HepG2 (cell line): ENCODE measurements around the gene JAK2. TPM values are rescaled to one million over a fixed set of nuclear protein-coding genes. Genes with fewer than 3 reads are reported as not detected.

Experiments used
- ATAC-seq: fragments of 200-7000 bp; cut with Tn5 transposase; 3 replicates; pipeline ENCODE4 v1.9.1; 2020; ENCODE audit warnings: mild to moderate bottlenecking, moderate library complexity
- BruUV-seq: library from RNA; stranded (reverse); fragments of 400-500 nt; replicated peaks from 2 replicates; lab custom pipeline; 2021; lab: Mats Ljungman, UMichigan
- CTCF ChIA-PET: fragments of 300-600 bp; formaldehyde crosslinking; extraction: SDS; loops from one replicate; lab custom pipeline; 2021; ENCODE audit warnings: low total read pairs, inconsistent platforms, low intra/inter-chr PET ratio; lab: Yijun Ruan, JAX
- POLR2A ChIA-PET: fragments of 350-600 bp; sonication (Branson Sonifier 250); formaldehyde crosslinking; loops from one replicate; lab custom pipeline; 2020; ENCODE audit warnings: antibody characterized with exemption, inconsistent platforms; lab: Yijun Ruan, JAX
- DNase-seq: peaks from one replicate; pipeline ENCODE4 v3.0.0-alpha.2; 2015; ENCODE audit warnings: low spot score
- FAIRE-seq: peaks from 3 replicates; lab custom pipeline; 2011; peaks lifted over from hg19 to GRCh38; lab: Jason Lieb, UNC
- H2AFZ ChIP-seq: one replicate; pipeline ENCODE4 v1.6.1; 2011; ENCODE audit warnings: low read length, inconsistent platforms
- H3K27ac ChIP-seq: fragments of 300-600 bp; 3 replicates; pipeline ENCODE4 v1.8.0; 2011; ENCODE audit warnings: mixed run types, mild to moderate bottlenecking, mixed read lengths, low read length, inconsistent platforms; ENCODE audit not compliant: insufficient read depth; ENCODE audit errors: extremely low read length
- H3K27me3 ChIP-seq, 2 experiments: fragments of 200-600 bp in 1 of 2; 2 replicates in 1 of 2; 3 replicates in 1 of 2; pipeline versions ENCODE4 v1.6.0 to v1.8.0; 2011; ENCODE audit warnings: low read length in 2 of 2, mild to moderate bottlenecking in 2 of 2, moderate library complexity in 2 of 2, inconsistent platforms in 1 of 2; ENCODE audit not compliant: insufficient read depth in 2 of 2, control insufficient read depth in 1 of 2
- H3K36me3 ChIP-seq, 2 experiments: fragments of 200-600 bp in 1 of 2; replicated peaks in 1 of 2; 2 replicates in 1 of 2; 3 replicates in 1 of 2; pipeline versions ENCODE4 v1.5.1 to v1.8.0; 2011; ENCODE audit warnings: low read length in 2 of 2, inconsistent platforms in 1 of 2; ENCODE audit not compliant: insufficient read depth in 2 of 2, control insufficient read depth in 1 of 2
- H3K4me1 ChIP-seq: 2 replicates; pipeline ENCODE4 v1.5.1; 2012; ENCODE audit warnings: low read length, inconsistent platforms; ENCODE audit not compliant: insufficient read depth
- H3K4me2 ChIP-seq: 2 replicates; pipeline ENCODE4 v1.6.0; 2011; ENCODE audit warnings: low read depth, low read length, inconsistent platforms
- H3K4me3 ChIP-seq, 3 experiments: fragments of 200-600 bp in 1 of 3; sonication (generic), shearing (Covaris generic) in 1 of 3; replicated peaks in 1 of 3; 2 replicates each; pipeline ENCODE4 v1.5.1; 2011 to 2016; ENCODE audit warnings: low read length in 3 of 3, inconsistent platforms in 2 of 3, low read depth in 2 of 3, mild to moderate bottlenecking in 2 of 3, control low read depth in 1 of 3, mixed read lengths in 1 of 3; ENCODE audit not compliant: insufficient read depth in 1 of 3
- H3K79me2 ChIP-seq: one replicate; pipeline ENCODE4 v1.6.1; 2011; ENCODE audit warnings: low read length, inconsistent platforms; ENCODE audit not compliant: insufficient read depth
- H3K9ac ChIP-seq: 2 replicates; pipeline ENCODE4 v1.6.0; 2011; ENCODE audit warnings: mild to moderate bottlenecking, low read depth, low read length, inconsistent platforms; ENCODE audit not compliant: insufficient read depth
- H3K9me3 ChIP-seq: 2 replicates; pipeline ENCODE4 v1.5.1; 2012; ENCODE audit warnings: mild to moderate bottlenecking, low read length
- H4K20me1 ChIP-seq: 2 replicates; pipeline ENCODE4 v1.6.0; 2011; ENCODE audit warnings: inconsistent platforms, mild to moderate bottlenecking, low read length, moderate library complexity; ENCODE audit not compliant: insufficient read depth
- FOXA3 ChIP-seq: IDR thresholded peaks from 2 replicates; pipeline ENCODE4 v1.6.1; 2016; ENCODE audit warnings: missing genetic modification reagents, missing compliant biosample characterization
- FOXK2 ChIP-seq: fragments of 450-650 bp; IDR thresholded peaks from 2 replicates; pipeline ENCODE4 v1.6.1; 2016
- HDAC2 ChIP-seq: sonication (generic); formaldehyde crosslinking; IDR thresholded peaks from 2 replicates; pipeline ENCODE4 v1.4.0; 2020; ENCODE audit warnings: missing genetic modification reagents
- HNF4G ChIP-seq, 2 experiments: sonication (generic) in 1 of 2; formaldehyde crosslinking in 1 of 2; IDR thresholded peaks; 2 replicates each; pipeline versions ENCODE4 v1.4.0 to v1.6.1; 2011 to 2020; ENCODE audit warnings: borderline replicate concordance in 2 of 2, low read depth in 2 of 2, mild to moderate bottlenecking in 2 of 2, low read length in 1 of 2, missing genetic modification reagents in 1 of 2, moderate library complexity in 1 of 2
- MEIS2 ChIP-seq: sonication (generic); formaldehyde crosslinking; IDR thresholded peaks from 2 replicates; pipeline ENCODE4 v1.9.0; 2021; ENCODE audit warnings: mild to moderate bottlenecking, missing genetic modification reagents
- MXD4 ChIP-seq: IDR thresholded peaks from 2 replicates; pipeline ENCODE4 v1.6.1; 2016; ENCODE audit warnings: mild to moderate bottlenecking, missing biosample characterization, missing genetic modification reagents
- NFYC ChIP-seq: IDR thresholded peaks from 2 replicates; pipeline ENCODE4 v1.6.1; 2016; ENCODE audit warnings: missing genetic modification reagents, missing compliant biosample characterization
- XBP1 ChIP-seq: sonication (generic); formaldehyde crosslinking; IDR thresholded peaks from 2 replicates; pipeline ENCODE4 v1.5.0; 2020; ENCODE audit warnings: missing genetic modification reagents
- ZBTB1 ChIP-seq: sonication (generic); formaldehyde crosslinking; IDR thresholded peaks from 2 replicates; pipeline ENCODE4 v1.4.0; 2020; ENCODE audit warnings: missing genetic modification reagents, borderline replicate concordance
- ZBTB21 ChIP-seq: sonication (generic); formaldehyde crosslinking; IDR thresholded peaks from 2 replicates; pipeline ENCODE4 v1.4.0; 2020; ENCODE audit warnings: missing genetic modification reagents
- ZNF3 ChIP-seq: IDR thresholded peaks from 2 replicates; pipeline ENCODE4 v1.7.0; 2017; ENCODE audit warnings: inconsistent platforms
- ZNF382 ChIP-seq: sonication (generic); formaldehyde crosslinking; IDR thresholded peaks from 2 replicates; pipeline ENCODE4 v1.5.0; 2020; ENCODE audit warnings: missing genetic modification reagents, mild to moderate bottlenecking, borderline replicate concordance
- ZNF530 ChIP-seq: sonication (generic); formaldehyde crosslinking; IDR thresholded peaks from 2 replicates; pipeline ENCODE4 v1.5.0; 2020; ENCODE audit warnings: low read depth, mild to moderate bottlenecking, missing genetic modification reagents
- ZNF570 ChIP-seq: sonication (generic); formaldehyde crosslinking; IDR thresholded peaks from 2 replicates; pipeline ENCODE4 v1.4.0; 2020; ENCODE audit warnings: mild to moderate bottlenecking, missing genetic modification reagents, borderline replicate concordance
- ZNF572 ChIP-seq: sonication (generic); formaldehyde crosslinking; IDR thresholded peaks from 2 replicates; pipeline ENCODE4 v1.5.1; 2020; ENCODE audit warnings: mild to moderate bottlenecking, missing genetic modification reagents
- ZNF615 ChIP-seq: sonication (generic); formaldehyde crosslinking; IDR thresholded peaks from 2 replicates; pipeline ENCODE4 v1.5.0; 2020; ENCODE audit warnings: mild to moderate bottlenecking, missing genetic modification reagents, borderline replicate concordance
- ZNF766 ChIP-seq: sonication (generic); formaldehyde crosslinking; IDR thresholded peaks from 2 replicates; pipeline ENCODE4 v1.5.0; 2020; ENCODE audit warnings: missing genetic modification reagents, borderline replicate concordance
- ZNF83 ChIP-seq: sonication (generic); formaldehyde crosslinking; IDR thresholded peaks from 2 replicates; pipeline ENCODE4 v1.4.0; 2020; ENCODE audit warnings: missing genetic modification reagents, mild to moderate bottlenecking, borderline replicate concordance
- WGBS: methylation state at CpG from one replicate; pipeline ENCODE4 v1.1.6; 2017; ENCODE audit warnings: low lambda C conversion rate; 5-methylcytosine and 5-hydroxymethylcytosine counted together
- in situ Hi-C: cut with HindIII; loops from 2 replicates; pipeline ENCODE4 v1.10.0; 2017; ENCODE audit warnings: low pct_unique_long_range_greater_than_20kb; ENCODE audit not compliant: extremely low pct_ligation_motif_present
- intact Hi-C: fragments of 100-400 bp; cut with micrococcal nuclease; formaldehyde crosslinking; loops from one replicate; pipeline ENCODE4 v1.10.0; 2022; ENCODE audit not compliant: unreplicated experiment
- polyA plus RNA-seq, 8 experiments: library from polyadenylated mRNA; depleted of rRNA in 3 of 8; stranded (reverse) in 7 of 8; unstranded in 1 of 8; fragments of >200 nt; fragmentation: Illumina TruSeq in 4 of 8; extraction: Trizol in 4 of 8; gene quantifications; 2 replicates each; pipeline versions ENCODE4 v1.2.1 to v1.2.3, GENCODE V29; 2011 to 2016; ENCODE audit warnings: low read depth in 4 of 8, missing spikeins in 1 of 8, mixed read lengths in 1 of 8; ENCODE audit not compliant: insufficient read depth in 1 of 8
- total RNA-seq, 5 experiments: library from RNA; depleted of rRNA; stranded (reverse); fragments of >200 nt; fragmentation: Illumina TruSeq; extraction: Trizol; gene quantifications; 2 replicates each; pipeline ENCODE4 v1.2.3, GENCODE V29; 2016; ENCODE audit warnings: low read depth in 1 of 5
- TF ChIP-seq, protein P1 (sequence below): sonication (generic); formaldehyde crosslinking; IDR thresholded peaks from 2 replicates; pipeline ENCODE4 v1.4.0; 2020; ENCODE audit warnings: missing genetic modification reagents, borderline replicate concordance
- TF ChIP-seq, protein P2 (sequence below): sonication (generic); formaldehyde crosslinking; IDR thresholded peaks from 2 replicates; pipeline ENCODE4 v1.5.0; 2020; ENCODE audit warnings: mild to moderate bottlenecking, missing genetic modification reagents

The JAK2 gene
- total and polyA plus RNA-seq, 2 of the 13 experiments (the other 11 are each of a cell fraction or from before 2014, with no cell fraction given), result 1.1 to 4.1 TPM

DNA sequence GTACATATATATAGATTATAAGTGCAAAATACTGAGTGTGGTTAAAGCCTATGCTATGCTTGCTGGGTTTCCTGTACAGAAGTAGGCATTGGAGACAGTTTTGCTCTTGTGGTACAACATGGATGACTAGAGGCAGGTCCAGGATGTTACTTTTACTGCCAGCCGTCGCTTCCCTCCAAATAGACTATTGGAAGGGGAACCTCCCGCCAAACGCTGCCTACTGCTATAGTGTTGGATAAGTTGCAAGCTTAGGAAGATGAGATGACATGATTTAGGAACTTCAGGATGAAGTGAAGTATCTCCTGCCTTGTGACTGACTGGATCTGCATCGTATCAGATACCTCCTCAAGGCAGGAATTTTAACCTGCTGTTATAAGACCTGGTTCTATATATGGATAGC, 30.9 kb downstream of the JAK2 start (continued):
- TF ChIP-seq, protein P1, sequence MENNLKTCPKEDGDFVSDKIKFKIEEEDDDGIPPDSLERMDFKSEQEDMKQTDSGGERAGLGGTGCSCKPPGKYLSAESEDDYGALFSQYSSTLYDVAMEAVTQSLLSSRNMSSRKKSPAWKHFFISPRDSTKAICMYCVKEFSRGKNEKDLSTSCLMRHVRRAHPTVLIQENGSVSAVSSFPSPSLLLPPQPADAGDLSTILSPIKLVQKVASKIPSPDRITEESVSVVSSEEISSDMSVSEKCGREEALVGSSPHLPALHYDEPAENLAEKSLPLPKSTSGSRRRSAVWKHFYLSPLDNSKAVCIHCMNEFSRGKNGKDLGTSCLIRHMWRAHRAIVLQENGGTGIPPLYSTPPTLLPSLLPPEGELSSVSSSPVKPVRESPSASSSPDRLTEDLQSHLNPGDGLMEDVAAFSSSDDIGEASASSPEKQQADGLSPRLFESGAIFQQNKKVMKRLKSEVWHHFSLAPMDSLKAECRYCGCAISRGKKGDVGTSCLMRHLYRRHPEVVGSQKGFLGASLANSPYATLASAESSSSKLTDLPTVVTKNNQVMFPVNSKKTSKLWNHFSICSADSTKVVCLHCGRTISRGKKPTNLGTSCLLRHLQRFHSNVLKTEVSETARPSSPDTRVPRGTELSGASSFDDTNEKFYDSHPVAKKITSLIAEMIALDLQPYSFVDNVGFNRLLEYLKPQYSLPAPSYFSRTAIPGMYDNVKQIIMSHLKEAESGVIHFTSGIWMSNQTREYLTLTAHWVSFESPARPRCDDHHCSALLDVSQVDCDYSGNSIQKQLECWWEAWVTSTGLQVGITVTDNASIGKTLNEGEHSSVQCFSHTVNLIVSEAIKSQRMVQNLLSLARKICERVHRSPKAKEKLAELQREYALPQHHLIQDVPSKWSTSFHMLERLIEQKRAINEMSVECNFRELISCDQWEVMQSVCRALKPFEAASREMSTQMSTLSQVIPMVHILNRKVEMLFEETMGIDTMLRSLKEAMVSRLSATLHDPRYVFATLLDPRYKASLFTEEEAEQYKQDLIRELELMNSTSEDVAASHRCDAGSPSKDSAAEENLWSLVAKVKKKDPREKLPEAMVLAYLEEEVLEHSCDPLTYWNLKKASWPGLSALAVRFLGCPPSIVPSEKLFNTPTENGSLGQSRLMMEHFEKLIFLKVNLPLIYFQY (CRISPR knock-in tag), result no peak
- TF ChIP-seq ZNF3 (CRISPR knock-in tag) (no peak), FOXK2 (no peak), HNF4G (IDR thresholded peaks at IDR 0.05; ENCODE audit: borderline replicate concordance, low read depth, low read length) (no peak), HNF4G (CRISPR knock-in tag; IDR thresholded peaks at IDR 0.05; ENCODE audit: borderline replicate concordance, low read depth) (no peak), NFYC (CRISPR knock-in tag) (no peak), XBP1 (CRISPR knock-in tag) (no peak)
- TF ChIP-seq, all 625 proteins: peak for 0

DNA sequence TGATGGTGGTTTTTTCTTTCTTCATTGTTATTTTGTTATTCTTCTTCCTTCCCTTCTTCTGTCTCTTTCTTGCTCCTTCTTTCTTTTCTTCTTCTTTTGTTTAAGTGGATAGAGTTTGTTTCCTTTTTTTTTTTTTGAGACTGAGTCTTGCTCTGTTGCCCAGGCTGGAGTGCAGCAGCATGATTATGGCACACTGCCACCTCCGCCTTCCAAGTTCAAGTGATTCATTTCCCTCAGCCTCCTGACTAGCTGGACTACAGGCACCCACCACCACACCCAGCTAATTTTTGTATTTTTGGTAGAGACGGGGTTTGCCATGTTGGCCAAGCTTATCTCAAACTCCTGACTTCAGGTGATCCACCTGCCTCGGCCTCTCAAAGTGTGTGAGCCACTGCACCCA, 40.3 kb downstream of the JAK2 start:
- no peaks in the 10 kb centered on the region for H3K27me3 ChIP-seq
- no peaks in the 10 kb centered on the region for H3K9me3 ChIP-seq
- no peak overlapping the region for H3K27ac ChIP-seq
- no peaks in the 10 kb centered on the region for H4K20me1 ChIP-seq
- H3K4me2 ChIP-seq, result no peak overlapping the region
- H3K79me2 ChIP-seq, result no peaks in the 10 kb centered on the region
- no peaks in the 10 kb centered on the region for H3K4me1 ChIP-seq
- ChIA-PET POLR2A (no interaction called here), CTCF (no interaction called here)
- DNase-seq (no peak), FAIRE-seq (no peak), ATAC-seq (no peak)
- intact Hi-C loops, result no loop called here
- BruUV-seq, result no TSS peak
- H3K36me3 ChIP-seq, result peaks cover 0 to 4% of the 10 kb centered on the region in 2 experiments; a peak in 1 of 5 replicates
- H3K9ac ChIP-seq, result no peak overlapping the region
- WGBS, result 96% methylated on average over 3 of the region's 3 CpGs
- H2AFZ ChIP-seq, result no peak overlapping the region
- in situ Hi-C loops, result no loop called here
- no peak overlapping the region for H3K4me3 ChIP-seq
- TF ChIP-seq ZNF530 (CRISPR knock-in tag), result no peak
- TF ChIP-seq ZNF382 (CRISPR knock-in tag), result no peak
- TF ChIP-seq ZNF570 (CRISPR knock-in tag), result no peak
- no peak for TF ChIP-seq ZBTB21 (CRISPR knock-in tag)
- TF ChIP-seq MXD4, result no peak
- TF ChIP-seq ZNF766, result no peak
- TF ChIP-seq, protein P2, sequence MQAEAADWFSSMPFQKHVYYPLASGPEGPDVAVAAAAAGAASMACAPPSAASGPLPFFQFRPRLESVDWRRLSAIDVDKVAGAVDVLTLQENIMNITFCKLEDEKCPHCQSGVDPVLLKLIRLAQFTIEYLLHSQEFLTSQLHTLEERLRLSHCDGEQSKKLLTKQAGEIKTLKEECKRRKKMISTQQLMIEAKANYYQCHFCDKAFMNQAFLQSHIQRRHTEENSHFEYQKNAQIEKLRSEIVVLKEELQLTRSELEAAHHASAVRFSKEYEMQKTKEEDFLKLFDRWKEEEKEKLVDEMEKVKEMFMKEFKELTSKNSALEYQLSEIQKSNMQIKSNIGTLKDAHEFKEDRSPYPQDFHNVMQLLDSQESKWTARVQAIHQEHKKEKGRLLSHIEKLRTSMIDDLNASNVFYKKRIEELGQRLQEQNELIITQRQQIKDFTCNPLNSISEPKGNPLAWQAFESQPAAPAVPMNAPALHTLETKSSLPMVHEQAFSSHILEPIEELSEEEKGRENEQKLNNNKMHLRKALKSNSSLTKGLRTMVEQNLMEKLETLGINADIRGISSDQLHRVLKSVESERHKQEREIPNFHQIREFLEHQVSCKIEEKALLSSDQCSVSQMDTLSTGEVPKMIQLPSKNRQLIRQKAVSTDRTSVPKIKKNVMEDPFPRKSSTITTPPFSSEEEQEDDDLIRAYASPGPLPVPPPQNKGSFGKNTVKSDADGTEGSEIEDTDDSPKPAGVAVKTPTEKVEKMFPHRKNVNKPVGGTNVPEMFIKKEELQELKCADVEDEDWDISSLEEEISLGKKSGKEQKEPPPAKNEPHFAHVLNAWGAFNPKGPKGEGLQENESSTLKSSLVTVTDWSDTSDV (CRISPR knock-in tag), result no peak
- no peak for TF ChIP-seq ZBTB1
- no peak for TF ChIP-seq HDAC2 (CRISPR knock-in tag)
- TF ChIP-seq MEIS2 (CRISPR knock-in tag), result no peak
- TF ChIP-seq ZNF572 (CRISPR knock-in tag), result no peak
- no peak for TF ChIP-seq ZNF615
- no peak for TF ChIP-seq ZNF83 (CRISPR knock-in tag)
- no peak for TF ChIP-seq FOXA3 (CRISPR knock-in tag)
